ENCODE measurements around the gene CYTH2. TPM values are rescaled to one million over a fixed set of nuclear protein-coding genes. Genes with fewer than 3 reads are reported as not detected.

CYTH2 gene
- total and polyA plus RNA-seq, 9 of the 15 experiments (the other 6 are each of a cell fraction or from before 2014, with no cell fraction given) = 1.8 to 45.2 (median 23.8) TPM

DNA sequence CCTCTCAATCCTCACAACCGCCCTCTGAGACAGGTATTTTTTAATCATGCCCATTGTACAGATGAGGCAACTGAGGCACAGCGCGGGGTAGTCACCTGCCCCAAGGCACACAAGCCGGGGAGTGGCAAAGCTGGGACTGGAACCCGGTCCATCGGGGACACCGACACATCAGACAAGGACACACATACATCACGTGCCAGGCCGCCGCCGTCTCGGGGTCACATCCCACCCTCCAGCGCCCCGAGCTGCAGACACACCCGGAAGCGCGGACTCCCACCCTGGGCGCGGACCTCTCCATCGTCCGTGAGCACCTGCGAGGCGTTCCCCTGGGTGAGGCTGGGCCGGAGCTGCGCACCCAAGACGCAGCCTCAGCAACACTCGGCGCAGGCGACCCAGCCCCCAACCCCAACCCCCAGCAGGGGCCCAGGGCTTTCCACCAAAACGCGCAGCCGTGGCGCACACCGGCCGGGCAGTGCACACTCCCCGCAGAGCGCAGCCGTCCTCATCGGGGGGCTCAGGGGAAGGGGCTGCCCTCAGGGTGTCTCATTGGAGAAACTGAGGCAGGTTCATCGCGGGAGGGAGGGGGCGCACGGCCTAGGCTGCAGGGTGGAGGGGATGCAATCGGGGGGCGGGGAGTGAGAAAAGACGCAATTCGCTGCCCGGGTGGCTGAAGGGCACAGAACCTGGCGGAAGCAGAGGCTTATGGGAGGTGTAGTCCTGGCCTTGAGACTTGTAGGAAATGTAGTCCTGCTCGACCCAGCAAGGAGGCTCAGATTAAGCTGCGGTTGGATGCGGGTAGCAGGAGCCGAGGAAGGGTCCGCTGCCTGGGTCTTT lies 44.3 kb downstream of the CYTH2 start (continued):
- TF ChIP-seq, protein P1, sequence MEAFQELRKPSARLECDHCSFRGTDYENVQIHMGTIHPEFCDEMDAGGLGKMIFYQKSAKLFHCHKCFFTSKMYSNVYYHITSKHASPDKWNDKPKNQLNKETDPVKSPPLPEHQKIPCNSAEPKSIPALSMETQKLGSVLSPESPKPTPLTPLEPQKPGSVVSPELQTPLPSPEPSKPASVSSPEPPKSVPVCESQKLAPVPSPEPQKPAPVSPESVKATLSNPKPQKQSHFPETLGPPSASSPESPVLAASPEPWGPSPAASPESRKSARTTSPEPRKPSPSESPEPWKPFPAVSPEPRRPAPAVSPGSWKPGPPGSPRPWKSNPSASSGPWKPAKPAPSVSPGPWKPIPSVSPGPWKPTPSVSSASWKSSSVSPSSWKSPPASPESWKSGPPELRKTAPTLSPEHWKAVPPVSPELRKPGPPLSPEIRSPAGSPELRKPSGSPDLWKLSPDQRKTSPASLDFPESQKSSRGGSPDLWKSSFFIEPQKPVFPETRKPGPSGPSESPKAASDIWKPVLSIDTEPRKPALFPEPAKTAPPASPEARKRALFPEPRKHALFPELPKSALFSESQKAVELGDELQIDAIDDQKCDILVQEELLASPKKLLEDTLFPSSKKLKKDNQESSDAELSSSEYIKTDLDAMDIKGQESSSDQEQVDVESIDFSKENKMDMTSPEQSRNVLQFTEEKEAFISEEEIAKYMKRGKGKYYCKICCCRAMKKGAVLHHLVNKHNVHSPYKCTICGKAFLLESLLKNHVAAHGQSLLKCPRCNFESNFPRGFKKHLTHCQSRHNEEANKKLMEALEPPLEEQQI (IDR thresholded peaks at IDR 0.05) = no peak
- TF ChIP-seq, protein P2, sequence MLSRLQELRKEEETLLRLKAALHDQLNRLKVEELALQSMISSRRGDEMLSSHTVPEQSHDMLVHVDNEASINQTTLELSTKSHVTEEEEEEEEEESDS (CRISPR knock-in tag; IDR thresholded peaks at IDR 0.05) = no peak
- TF ChIP-seq RCOR1 (IDR thresholded peaks at IDR 0.05; ENCODE audit: borderline replicate concordance in 1 of 2, low read depth in 2 of 2, low read length in 2 of 2) (peak; percentile 33 to 87; a peak in 3 of 4 replicates), TEAD4 (IDR thresholded peaks at IDR 0.05; ENCODE audit: low read length) (no peak), TEAD4 (CRISPR knock-in tag; IDR thresholded peaks at IDR 0.05; ENCODE audit: borderline replicate concordance) (no peak), ZNF253 (CRISPR knock-in tag; conservative IDR thresholded peaks at IDR 0.05) (no peak), HDAC2 (IDR thresholded peaks at IDR 0.05) (peak; percentile 87; the same call in 1 of the 2 replicates), JUN (IDR thresholded peaks at IDR 0.05; ENCODE audit: borderline replicate concordance, low read depth, low read length) (no peak), JUN (CRISPR knock-in tag; IDR thresholded peaks at IDR 0.05; ENCODE audit: borderline replicate concordance) (no peak), ZC3H8 (IDR thresholded peaks at IDR 0.05) (no peak), PHB2 (IDR thresholded peaks at IDR 0.05; ENCODE audit: low read depth) (no peak), SREBF2 (CRISPR knock-in tag; IDR thresholded peaks at IDR 0.05) (no peak), ZEB2 (IDR thresholded peaks at IDR 0.05) (no peak), EWSR1 (IDR thresholded peaks at IDR 0.05; ENCODE audit: borderline replicate concordance, low read depth, partially characterized antibody) (no peak), SRSF1 (IDR thresholded peaks at IDR 0.05; ENCODE audit: low read depth, low read length) (no peak), RNF2 (IDR thresholded peaks at IDR 0.05) (no peak), DNMT1 (IDR thresholded peaks at IDR 0.05) (no peak), MEIS2 (IDR thresholded peaks at IDR 0.05; ENCODE audit: partially characterized antibody) (no peak), ZNF23 (CRISPR knock-in tag; IDR thresholded peaks at IDR 0.05) (no peak), BHLHE40 (IDR thresholded peaks at IDR 0.05; ENCODE audit: low read length) (peak; percentile 50; the same call in 1 of the 2 replicates), FOXK1 (CRISPR knock-in tag; IDR thresholded peaks at IDR 0.05; ENCODE audit: borderline replicate concordance) (no peak)
- TF ChIP-seq, protein P3, sequence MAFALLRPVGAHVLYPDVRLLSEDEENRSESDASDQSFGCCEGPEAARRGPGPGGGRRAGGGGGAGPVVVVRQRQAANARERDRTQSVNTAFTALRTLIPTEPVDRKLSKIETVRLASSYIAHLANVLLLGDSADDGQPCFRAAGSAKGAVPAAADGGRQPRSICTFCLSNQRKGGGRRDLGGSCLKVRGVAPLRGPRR (CRISPR knock-in tag; IDR thresholded peaks at IDR 0.05) = no peak
- TF ChIP-seq, protein P4, sequence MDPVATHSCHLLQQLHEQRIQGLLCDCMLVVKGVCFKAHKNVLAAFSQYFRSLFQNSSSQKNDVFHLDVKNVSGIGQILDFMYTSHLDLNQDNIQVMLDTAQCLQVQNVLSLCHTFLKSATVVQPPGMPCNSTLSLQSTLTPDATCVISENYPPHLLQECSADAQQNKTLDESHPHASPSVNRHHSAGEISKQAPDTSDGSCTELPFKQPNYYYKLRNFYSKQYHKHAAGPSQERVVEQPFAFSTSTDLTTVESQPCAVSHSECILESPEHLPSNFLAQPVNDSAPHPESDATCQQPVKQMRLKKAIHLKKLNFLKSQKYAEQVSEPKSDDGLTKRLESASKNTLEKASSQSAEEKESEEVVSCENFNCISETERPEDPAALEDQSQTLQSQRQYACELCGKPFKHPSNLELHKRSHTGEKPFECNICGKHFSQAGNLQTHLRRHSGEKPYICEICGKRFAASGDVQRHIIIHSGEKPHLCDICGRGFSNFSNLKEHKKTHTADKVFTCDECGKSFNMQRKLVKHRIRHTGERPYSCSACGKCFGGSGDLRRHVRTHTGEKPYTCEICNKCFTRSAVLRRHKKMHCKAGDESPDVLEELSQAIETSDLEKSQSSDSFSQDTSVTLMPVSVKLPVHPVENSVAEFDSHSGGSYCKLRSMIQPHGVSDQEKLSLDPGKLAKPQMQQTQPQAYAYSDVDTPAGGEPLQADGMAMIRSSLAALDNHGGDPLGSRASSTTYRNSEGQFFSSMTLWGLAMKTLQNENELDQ (CRISPR knock-in tag; IDR thresholded peaks at IDR 0.05; ENCODE audit: borderline replicate concordance) = no peak

Measured in K562 (cell line).